ENCODE results near the gene ETV6.

The ETV6 gene

DNA sequence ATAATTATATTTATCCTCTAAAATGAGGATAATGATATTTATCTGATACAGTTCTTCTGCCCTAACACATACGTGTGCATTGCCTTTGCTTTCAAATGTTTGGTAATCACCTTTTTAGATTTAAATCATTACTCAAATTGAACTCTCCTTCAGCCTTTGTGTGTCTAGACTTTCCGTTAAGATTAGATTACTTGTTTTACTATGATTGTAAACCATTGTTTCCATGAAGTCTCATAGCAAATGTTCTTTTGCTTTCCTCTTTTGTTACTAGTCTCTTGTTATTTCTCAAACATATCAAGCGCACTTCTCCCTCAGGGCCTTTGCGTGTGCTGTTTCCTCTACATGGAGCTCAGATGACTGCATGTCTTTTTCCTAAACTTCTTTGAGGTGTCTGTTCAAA, 63.7 kb downstream of the ETV6 start:
- no peaks in the 10 kb centered on the region for H3K9me3 ChIP-seq (ENCODE audit: insufficient read depth, low read length)
- H3K27me3 ChIP-seq (ENCODE audit: insufficient read depth, insufficient read length), result no peaks in the 10 kb centered on the region
- no peak overlapping the region for H3K9ac ChIP-seq (ENCODE audit: insufficient read length, low read depth)
- no peak overlapping the region for H3K4me3 ChIP-seq (ENCODE audit: insufficient read length, low read depth)
- DNase-seq (ENCODE audit: low read depth, low spot score), result no peak
- TF ChIP-seq ZNF274 (IDR thresholded peaks at IDR 0.05; ENCODE audit: low read depth, low read length) (no peak), SUZ12 (IDR thresholded peaks at IDR 0.05; ENCODE audit: extremely low read depth, insufficient read depth, insufficient read length) (no peak), YY1 (IDR thresholded peaks at IDR 0.05; ENCODE audit: insufficient read depth, insufficient read length) (no peak)
- H3K36me3 ChIP-seq (ENCODE audit: insufficient read depth, insufficient read length, low read length), result peaks cover 3% of the 10 kb centered on the region
- H3K4me1 ChIP-seq (ENCODE audit: insufficient read depth, insufficient read length), result peaks cover 14% of the 10 kb centered on the region

DNA sequence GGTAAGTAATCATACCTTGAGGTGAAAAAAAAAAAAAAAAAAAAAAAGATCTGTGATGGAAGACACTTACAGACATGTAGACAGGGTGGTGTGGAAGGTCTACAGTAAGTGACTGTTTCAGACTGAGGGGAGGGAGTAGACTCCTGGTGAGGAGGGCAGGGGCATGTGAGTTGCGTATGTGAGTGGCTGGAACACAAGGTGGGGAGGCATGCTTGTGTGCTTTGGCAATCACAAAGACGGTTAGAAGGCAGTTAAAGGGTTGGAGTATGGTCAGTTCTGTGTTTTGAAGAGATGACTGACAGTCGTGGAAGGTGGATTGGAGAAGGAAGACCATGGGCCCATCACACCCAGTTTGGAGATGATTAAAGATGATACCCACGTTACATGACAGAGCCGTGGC, 65.2 kb downstream of the ETV6 start:
- DNase-seq (ENCODE audit: low read depth, low spot score), result no peak
- TF ChIP-seq YY1 (IDR thresholded peaks at IDR 0.05; ENCODE audit: insufficient read depth, insufficient read length), result no peak
- TF ChIP-seq ZNF274 (IDR thresholded peaks at IDR 0.05; ENCODE audit: low read depth, low read length), result no peak
- no peak for TF ChIP-seq SUZ12 (IDR thresholded peaks at IDR 0.05; ENCODE audit: extremely low read depth, insufficient read depth, insufficient read length)
- H3K4me3 ChIP-seq (ENCODE audit: insufficient read length, low read depth), result no peak overlapping the region
- H3K36me3 ChIP-seq (ENCODE audit: insufficient read depth, insufficient read length, low read length), result peaks cover 3% of the 10 kb centered on the region
- H3K9me3 ChIP-seq (ENCODE audit: insufficient read depth, low read length), result no peaks in the 10 kb centered on the region
- H3K9ac ChIP-seq (ENCODE audit: insufficient read length, low read depth), result no peak overlapping the region
- peaks cover 22% of the 10 kb centered on the region for H3K4me1 ChIP-seq (ENCODE audit: insufficient read depth, insufficient read length)
- no peaks in the 10 kb centered on the region for H3K27me3 ChIP-seq (ENCODE audit: insufficient read depth, insufficient read length)

DNA sequence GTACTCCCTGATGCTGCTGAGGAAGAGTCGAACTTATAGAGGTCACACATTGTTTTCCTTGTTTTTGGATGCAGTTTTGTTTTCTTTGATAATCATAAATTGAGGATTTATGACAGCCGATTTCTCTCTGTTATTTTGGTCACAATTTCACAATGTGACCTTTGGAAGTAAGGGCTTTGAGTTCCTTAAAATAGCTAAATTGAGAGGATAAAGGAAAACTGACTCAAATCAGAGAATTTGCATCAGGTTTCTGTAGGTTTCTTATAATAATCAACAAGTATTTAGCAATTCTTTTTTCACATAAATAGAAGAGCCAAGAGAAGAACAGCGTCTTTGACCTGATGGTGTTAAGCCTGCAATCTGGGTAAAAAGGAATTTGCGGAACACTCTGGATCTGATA, 66.1 kb downstream of the ETV6 start:
- H3K36me3 ChIP-seq (ENCODE audit: insufficient read depth, insufficient read length, low read length), result peaks cover 3% of the 10 kb centered on the region
- H3K4me1 ChIP-seq (ENCODE audit: insufficient read depth, insufficient read length), result peaks cover 25% of the 10 kb centered on the region
- H3K9ac ChIP-seq (ENCODE audit: insufficient read length, low read depth), result no peak overlapping the region
- no peaks in the 10 kb centered on the region for H3K27me3 ChIP-seq (ENCODE audit: insufficient read depth, insufficient read length)
- H3K4me3 ChIP-seq (ENCODE audit: insufficient read length, low read depth), result no peak overlapping the region
- no peak for DNase-seq (ENCODE audit: low read depth, low spot score)
- TF ChIP-seq YY1 (IDR thresholded peaks at IDR 0.05; ENCODE audit: insufficient read depth, insufficient read length) (no peak), SUZ12 (IDR thresholded peaks at IDR 0.05; ENCODE audit: extremely low read depth, insufficient read depth, insufficient read length) (no peak), ZNF274 (IDR thresholded peaks at IDR 0.05; ENCODE audit: low read depth, low read length) (no peak)
- H3K9me3 ChIP-seq (ENCODE audit: insufficient read depth, low read length), result no peaks in the 10 kb centered on the region

DNA sequence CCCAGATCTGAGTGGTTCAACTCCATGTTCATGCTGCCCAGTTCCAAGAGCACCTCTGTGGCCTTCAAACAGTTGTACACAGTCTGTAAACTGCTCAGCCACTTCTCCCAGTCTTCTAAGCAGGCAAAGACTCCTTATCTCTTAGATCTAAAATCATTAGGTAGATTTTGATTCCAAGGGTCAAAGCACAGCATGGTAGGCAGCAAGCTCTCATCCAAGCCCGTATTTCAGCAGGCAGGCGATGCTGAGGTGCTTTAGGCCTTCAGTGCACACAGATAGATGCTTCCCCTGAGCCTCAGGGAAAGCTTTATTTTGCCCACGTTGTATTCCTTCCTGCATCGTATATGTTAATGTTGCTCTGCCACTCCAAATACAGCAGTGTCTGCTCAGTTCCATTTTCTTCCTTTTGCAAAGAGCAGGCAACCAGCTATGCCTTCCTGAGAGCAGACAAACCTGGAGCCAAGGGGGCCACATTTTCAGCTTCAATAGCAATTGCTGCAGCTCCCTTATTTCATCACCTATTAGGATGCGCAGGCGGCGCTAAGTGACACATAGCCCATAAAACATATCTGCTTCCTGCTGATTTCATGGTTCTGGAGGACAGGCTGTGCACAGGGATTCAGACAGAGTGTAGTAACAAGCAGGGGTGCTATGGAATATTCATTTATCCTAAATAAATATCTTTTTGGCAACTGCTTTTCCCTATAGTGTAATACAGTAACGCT, 67.5 kb downstream of the ETV6 start:
- Histone ChIP-seq H3K9me3 (ENCODE audit: insufficient read depth, low read length) (no peaks in the 10 kb centered on the region), H3K4me1 (ENCODE audit: insufficient read depth, insufficient read length) (peaks cover 25% of the 10 kb centered on the region), H3K36me3 (ENCODE audit: insufficient read depth, insufficient read length, low read length) (peaks cover 3% of the 10 kb centered on the region), H3K9ac (ENCODE audit: insufficient read length, low read depth) (no peak overlapping the region), H3K4me3 (ENCODE audit: insufficient read length, low read depth) (no peak overlapping the region), H3K27me3 (ENCODE audit: insufficient read depth, insufficient read length) (no peaks in the 10 kb centered on the region)
- no peak for DNase-seq (ENCODE audit: low read depth, low spot score)
- no peak for TF ChIP-seq ZNF274 (IDR thresholded peaks at IDR 0.05; ENCODE audit: low read depth, low read length)

DNA sequence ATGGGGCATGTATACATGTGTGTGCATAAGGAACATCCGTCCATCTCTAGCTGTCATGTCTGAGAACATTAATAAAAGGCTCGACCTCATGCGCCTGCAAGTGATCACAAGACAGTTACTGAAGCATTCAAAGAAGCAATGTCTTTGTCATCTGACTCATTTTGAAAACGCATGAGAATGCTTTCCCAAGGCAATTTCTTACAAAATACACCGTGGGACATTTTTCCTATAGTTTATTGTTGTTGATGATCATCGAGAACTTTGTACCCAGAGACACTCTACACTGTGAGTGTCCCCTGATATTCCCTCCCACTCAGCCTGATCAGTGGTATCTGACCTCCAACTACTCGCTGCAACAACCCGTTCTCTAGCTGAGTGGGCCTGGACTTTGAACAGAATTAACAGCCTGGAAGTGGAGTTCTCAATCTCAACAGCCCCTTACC, 68.1 kb downstream of the ETV6 start:
- Histone ChIP-seq H3K36me3 (ENCODE audit: insufficient read depth, insufficient read length, low read length) (peaks cover 3% of the 10 kb centered on the region), H3K4me1 (ENCODE audit: insufficient read depth, insufficient read length) (peaks cover 25% of the 10 kb centered on the region), H3K4me3 (ENCODE audit: insufficient read length, low read depth) (no peak overlapping the region), H3K9me3 (ENCODE audit: insufficient read depth, low read length) (no peaks in the 10 kb centered on the region), H3K27me3 (ENCODE audit: insufficient read depth, insufficient read length) (no peaks in the 10 kb centered on the region), H3K9ac (ENCODE audit: insufficient read length, low read depth) (no peak overlapping the region)
- TF ChIP-seq YY1 (IDR thresholded peaks at IDR 0.05; ENCODE audit: insufficient read depth, insufficient read length), result no peak
- TF ChIP-seq SUZ12 (IDR thresholded peaks at IDR 0.05; ENCODE audit: extremely low read depth, insufficient read depth, insufficient read length), result no peak
- no peak for TF ChIP-seq ZNF274 (IDR thresholded peaks at IDR 0.05; ENCODE audit: low read depth, low read length)
- DNase-seq (ENCODE audit: low read depth, low spot score), result no peak

DNA sequence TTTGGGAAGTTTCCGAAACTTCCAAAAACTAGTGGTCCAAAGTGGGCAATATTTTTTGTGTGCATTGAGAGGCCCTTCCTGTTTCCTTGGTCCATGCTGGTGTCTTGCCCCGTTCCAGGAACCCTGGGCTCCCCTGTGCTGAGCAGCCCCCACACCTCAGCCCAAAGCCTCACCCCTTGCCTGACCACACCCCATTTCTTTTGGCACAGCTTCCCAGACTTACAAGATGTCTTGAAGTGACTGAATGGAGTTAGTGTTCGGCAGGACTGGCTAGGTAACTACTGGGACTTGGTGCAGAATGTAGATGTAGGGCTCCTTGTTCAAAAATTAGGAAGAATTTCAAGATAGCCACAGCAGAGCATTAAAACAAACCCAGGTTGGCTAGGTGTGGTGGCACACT, 68.6 kb downstream of the ETV6 start:
- TF ChIP-seq SUZ12 (IDR thresholded peaks at IDR 0.05; ENCODE audit: extremely low read depth, insufficient read depth, insufficient read length) (no peak), YY1 (IDR thresholded peaks at IDR 0.05; ENCODE audit: insufficient read depth, insufficient read length) (no peak), ZNF274 (IDR thresholded peaks at IDR 0.05; ENCODE audit: low read depth, low read length) (no peak)
- Histone ChIP-seq H3K9me3 (ENCODE audit: insufficient read depth, low read length) (no peaks in the 10 kb centered on the region), H3K4me3 (ENCODE audit: insufficient read length, low read depth) (no peak overlapping the region), H3K4me1 (ENCODE audit: insufficient read depth, insufficient read length) (peaks cover 25% of the 10 kb centered on the region), H3K36me3 (ENCODE audit: insufficient read depth, insufficient read length, low read length) (peaks cover 3% of the 10 kb centered on the region), H3K27me3 (ENCODE audit: insufficient read depth, insufficient read length) (no peaks in the 10 kb centered on the region), H3K9ac (ENCODE audit: insufficient read length, low read depth) (no peak overlapping the region)
- DNase-seq (ENCODE audit: low read depth, low spot score), result no peak

DNA sequence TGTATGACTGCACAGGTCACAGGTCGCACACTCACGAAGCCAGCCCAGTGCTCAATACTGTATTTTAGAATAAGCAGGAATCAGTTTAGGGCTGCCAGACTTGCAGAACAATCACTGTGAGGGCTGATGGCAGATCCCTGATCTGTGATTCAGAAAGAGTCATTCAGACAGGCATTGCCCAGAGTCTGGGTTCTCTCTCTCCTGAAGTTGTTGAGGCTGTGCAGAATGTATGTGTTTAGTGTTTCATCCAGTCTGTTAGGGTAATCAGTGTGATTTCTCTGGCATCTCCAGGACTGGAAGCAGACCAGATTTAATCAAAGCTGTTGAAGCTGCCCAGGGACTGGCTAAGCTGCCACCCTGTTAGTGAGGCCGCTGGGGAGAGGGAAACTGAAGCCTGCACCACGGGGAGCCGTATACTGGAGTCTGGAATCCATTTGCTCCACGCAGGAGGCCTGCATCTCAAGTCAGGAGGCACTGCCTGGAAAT, 69.3 kb downstream of the ETV6 start:
- no peak for DNase-seq (ENCODE audit: low read depth, low spot score)

More for the DNA sequence above, 69.3 kb downstream of the ETV6 start:
- Histone ChIP-seq H3K36me3 (ENCODE audit: insufficient read depth, insufficient read length, low read length) (peaks cover 3% of the 10 kb centered on the region), H3K4me3 (ENCODE audit: insufficient read length, low read depth) (no peak overlapping the region), H3K9me3 (ENCODE audit: insufficient read depth, low read length) (no peaks in the 10 kb centered on the region), H3K27me3 (ENCODE audit: insufficient read depth, insufficient read length) (no peaks in the 10 kb centered on the region), H3K4me1 (ENCODE audit: insufficient read depth, insufficient read length) (peaks cover 25% of the 10 kb centered on the region), H3K9ac (ENCODE audit: insufficient read length, low read depth) (no peak overlapping the region)
- TF ChIP-seq ZNF274 (IDR thresholded peaks at IDR 0.05; ENCODE audit: low read depth, low read length) (no peak), SUZ12 (IDR thresholded peaks at IDR 0.05; ENCODE audit: extremely low read depth, insufficient read depth, insufficient read length) (no peak), YY1 (IDR thresholded peaks at IDR 0.05; ENCODE audit: insufficient read depth, insufficient read length) (no peak)
